Erythroblast (primary cell): ENCODE data around the gene PMS2.

ENCODE experiments used
- GATA1 ChIP-seq: IDR thresholded peaks from 2 replicates; pipeline ENCODE4 v1.6.1; 2011; ENCODE audit warnings: low read depth, mild to moderate bottlenecking, control low read depth, low read length, moderate library complexity
- POLR2A ChIP-seq: IDR thresholded peaks from 2 replicates; pipeline ENCODE4 v1.6.1; 2011; ENCODE audit warnings: mild to moderate bottlenecking, low read length

GRCh38 chr7:6035686-6036085 is 26.8 kb upstream of the PMS2 start:
- no peak for TF ChIP-seq GATA1
- no peak for TF ChIP-seq POLR2A
